HUES48 (cell line): ENCODE results near the gene UBL3.

Experiments
- H3K27ac ChIP-seq: one replicate; pipeline ENCODE4 v1.7.0; 2013; ENCODE audit warnings: low read depth, low read length, inconsistent platforms
- H3K27me3 ChIP-seq: 2 replicates; pipeline ENCODE4 v1.6.1; 2013; ENCODE audit warnings: mild to moderate bottlenecking, low read length; ENCODE audit not compliant: control insufficient read depth, insufficient read depth
- H3K36me3 ChIP-seq: 2 replicates; pipeline ENCODE4 v1.6.1; 2013; ENCODE audit warnings: low read length; ENCODE audit not compliant: control insufficient read depth, insufficient read depth
- H3K4me1 ChIP-seq: 2 replicates; pipeline ENCODE4 v1.6.1; 2013; ENCODE audit warnings: mild to moderate bottlenecking, low read length; ENCODE audit not compliant: control insufficient read depth, insufficient read depth
- H3K4me3 ChIP-seq: 2 replicates; pipeline ENCODE4 v1.5.1; 2013; ENCODE audit warnings: mild to moderate bottlenecking, low read depth, low read length
- H3K9ac ChIP-seq: 2 replicates; pipeline ENCODE4 v1.6.1; 2013; ENCODE audit warnings: mild to moderate bottlenecking, low read depth, low read length, moderate library complexity
- H3K9me3 ChIP-seq: 2 replicates; pipeline ENCODE4 v1.6.1; 2013; ENCODE audit warnings: low read length; ENCODE audit not compliant: control insufficient read depth, insufficient read depth

The UBL3 gene

DNA sequence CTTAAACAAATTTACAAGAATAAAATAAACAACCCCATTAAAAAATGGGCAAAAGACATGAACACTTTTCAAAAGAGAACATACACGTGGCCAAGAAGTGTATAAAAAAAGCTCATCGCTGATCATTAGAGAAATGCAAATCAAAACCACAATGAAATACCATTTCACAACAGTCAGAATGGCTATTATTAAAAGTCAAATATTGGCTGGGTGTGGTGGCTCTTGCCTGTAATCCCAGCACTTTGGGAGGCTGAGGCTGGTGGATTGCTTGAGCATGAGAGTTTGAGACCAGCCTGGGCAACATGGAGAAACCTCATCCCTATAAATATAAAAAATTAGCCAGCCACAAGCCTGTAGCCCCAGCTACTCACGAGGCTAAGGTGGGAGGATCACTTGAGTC is 89.9 kb downstream of the UBL3 start:
- H3K27ac ChIP-seq: no peak overlapping the region

DNA sequence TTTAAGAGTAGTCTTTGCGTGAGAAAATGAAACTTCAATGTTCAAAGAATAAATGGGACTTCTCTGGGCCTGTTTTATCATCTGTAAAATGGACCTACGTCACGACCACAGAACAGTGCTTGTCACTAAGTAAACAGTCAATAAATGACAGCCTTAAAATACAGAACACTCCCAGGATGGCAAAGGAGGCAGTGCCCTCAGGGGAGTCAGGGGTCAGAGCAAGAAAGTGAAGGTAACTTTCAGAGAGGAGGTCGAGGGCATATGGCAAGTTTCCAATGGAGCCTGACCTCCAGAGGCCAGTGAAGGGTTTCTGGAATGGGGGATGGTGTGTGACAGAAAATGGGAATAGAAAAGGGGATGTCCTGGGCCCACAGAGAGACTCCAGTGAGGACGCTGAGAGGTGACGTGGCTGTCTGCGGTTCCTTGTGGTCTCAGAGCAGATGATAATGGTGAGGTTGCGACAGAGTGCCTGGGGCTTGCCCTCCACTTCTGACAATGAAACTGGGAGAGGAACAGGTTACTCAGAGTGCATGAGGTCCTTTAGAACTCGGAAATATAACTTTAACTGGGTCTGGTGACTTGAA is 91.8 kb downstream of the UBL3 start:
- no peaks in the 10 kb centered on the region for H3K36me3 ChIP-seq
- no peak overlapping the region for H3K9ac ChIP-seq
- peaks cover 8% of the 10 kb centered on the region for H3K4me1 ChIP-seq
- H3K4me3 ChIP-seq: no peak overlapping the region
- H3K27ac ChIP-seq: no peak overlapping the region
- no peaks in the 10 kb centered on the region for H3K9me3 ChIP-seq
- H3K27me3 ChIP-seq: no peaks in the 10 kb centered on the region

More for the DNA sequence above, 89.9 kb downstream of the UBL3 start:
- Histone ChIP-seq H3K9me3 (no peaks in the 10 kb centered on the region), H3K4me3 (no peak overlapping the region), H3K27me3 (no peaks in the 10 kb centered on the region), H3K36me3 (no peaks in the 10 kb centered on the region), H3K9ac (no peak overlapping the region), H3K4me1 (no peaks in the 10 kb centered on the region)

DNA sequence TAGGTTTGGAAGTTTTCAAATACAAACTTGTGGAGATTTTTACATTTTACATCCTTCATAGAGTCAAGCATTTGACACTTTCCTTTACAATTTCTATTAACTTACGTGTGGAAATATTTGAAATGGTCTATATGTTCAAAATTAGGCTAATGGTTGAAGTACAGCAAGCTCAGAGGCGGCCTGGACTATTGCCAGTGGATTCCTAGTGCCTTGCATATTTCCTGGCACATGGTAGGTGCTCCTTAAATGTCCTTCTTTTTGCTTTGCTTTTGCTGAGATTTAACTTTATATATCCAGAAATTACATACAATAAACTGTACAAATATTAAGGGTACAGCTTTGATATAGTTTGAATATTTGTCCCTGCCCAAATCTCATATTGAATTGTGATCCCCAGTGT is 93.9 kb downstream of the UBL3 start:
- no peaks in the 10 kb centered on the region for H3K9me3 ChIP-seq
- H3K4me3 ChIP-seq: no peak overlapping the region
- no peak overlapping the region for H3K27ac ChIP-seq
- no peak overlapping the region for H3K9ac ChIP-seq
- peaks cover 11% of the 10 kb centered on the region for H3K4me1 ChIP-seq
- no peaks in the 10 kb centered on the region for H3K36me3 ChIP-seq
- H3K27me3 ChIP-seq: no peaks in the 10 kb centered on the region

DNA sequence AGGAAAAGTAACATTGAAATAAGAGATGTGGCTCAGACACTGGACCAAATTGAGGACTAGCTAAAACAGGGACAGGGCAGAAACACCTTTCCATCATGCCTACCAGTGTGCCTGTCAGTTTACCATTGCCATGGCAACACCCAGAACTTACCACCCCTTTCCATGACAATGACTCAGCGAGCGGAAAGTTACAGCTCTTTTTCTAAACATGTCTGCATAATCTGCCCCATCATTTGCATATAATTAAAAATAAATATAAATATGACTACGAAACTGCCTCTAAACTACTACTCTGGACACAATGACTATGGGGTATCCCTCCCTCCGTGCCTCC is 96.0 kb downstream of the UBL3 start:
- Histone ChIP-seq H3K9ac (no peak overlapping the region), H3K4me3 (no peak overlapping the region), H3K27me3 (no peaks in the 10 kb centered on the region), H3K4me1 (peaks cover 11% of the 10 kb centered on the region), H3K36me3 (no peaks in the 10 kb centered on the region), H3K9me3 (no peaks in the 10 kb centered on the region), H3K27ac (no peak overlapping the region)

DNA sequence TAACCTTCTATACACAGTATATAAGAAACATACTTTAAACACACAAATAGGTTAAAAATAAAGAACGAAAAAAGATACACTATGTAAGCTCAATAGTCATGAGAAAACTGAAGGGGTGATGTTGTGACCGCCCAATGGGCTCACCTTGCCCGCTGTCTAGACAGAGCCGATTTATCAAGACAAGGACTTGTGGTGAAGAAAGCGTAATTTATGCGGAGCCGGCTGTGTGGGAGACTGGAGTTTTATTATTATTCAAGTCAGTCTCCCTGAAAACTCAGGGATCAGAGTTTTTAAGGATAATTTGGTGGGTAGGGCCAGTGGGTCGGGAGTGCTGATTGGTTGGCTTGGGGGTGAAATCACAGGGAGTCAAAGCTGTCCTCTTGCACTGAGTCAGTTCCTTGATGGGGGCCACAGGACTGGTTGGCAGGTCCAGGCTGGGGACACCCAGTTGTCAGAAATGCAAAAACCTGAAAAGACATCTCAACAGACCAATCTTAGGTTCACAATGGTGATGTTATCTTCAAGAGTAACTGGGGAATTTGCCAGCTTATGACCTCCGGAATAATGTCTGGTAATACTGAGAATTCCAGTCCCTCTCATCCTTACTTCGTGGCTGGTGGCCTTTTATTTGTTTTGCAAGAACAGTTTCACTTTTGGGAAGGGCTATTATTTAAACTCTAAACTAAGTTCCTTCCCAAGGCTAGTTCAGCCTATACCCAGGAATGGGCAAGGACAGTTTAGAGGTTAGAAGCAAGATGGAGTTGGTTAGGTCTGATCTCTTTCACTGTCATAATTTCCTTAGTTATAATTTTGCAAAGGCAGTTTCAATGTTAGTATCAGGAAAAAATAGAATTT is 96.6 kb downstream of the UBL3 start:
- H3K36me3 ChIP-seq: no peaks in the 10 kb centered on the region
- no peak overlapping the region for H3K4me3 ChIP-seq
- peaks cover 11% of the 10 kb centered on the region for H3K4me1 ChIP-seq
- H3K27ac ChIP-seq: no peak overlapping the region
- H3K9me3 ChIP-seq: no peaks in the 10 kb centered on the region
- H3K9ac ChIP-seq: no peak overlapping the region
- no peaks in the 10 kb centered on the region for H3K27me3 ChIP-seq

DNA sequence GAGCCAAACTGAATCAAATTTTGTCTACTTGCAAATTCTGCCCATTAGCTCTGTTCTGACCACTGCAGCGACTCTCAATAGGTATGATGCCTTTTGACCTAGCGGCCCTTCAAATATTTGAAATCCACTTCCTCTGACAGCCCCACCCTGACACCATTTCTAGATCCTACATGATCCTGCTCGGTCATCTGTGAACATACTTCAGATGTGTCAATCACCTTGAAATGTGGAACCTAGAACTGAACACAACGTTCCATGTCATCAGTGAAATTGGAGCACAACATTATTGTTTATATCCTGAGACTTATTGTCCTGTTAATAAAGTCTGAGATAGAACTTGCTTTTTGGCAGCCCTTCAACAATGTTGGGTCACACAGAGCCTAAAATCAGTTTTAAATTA is 98.2 kb downstream of the UBL3 start:
- H3K9ac ChIP-seq: no peak overlapping the region
- no peaks in the 10 kb centered on the region for H3K27me3 ChIP-seq
- H3K4me3 ChIP-seq: no peak overlapping the region
- no peaks in the 10 kb centered on the region for H3K9me3 ChIP-seq
- H3K36me3 ChIP-seq: no peaks in the 10 kb centered on the region
- H3K27ac ChIP-seq: no peak overlapping the region
- H3K4me1 ChIP-seq: peaks cover 11% of the 10 kb centered on the region

DNA sequence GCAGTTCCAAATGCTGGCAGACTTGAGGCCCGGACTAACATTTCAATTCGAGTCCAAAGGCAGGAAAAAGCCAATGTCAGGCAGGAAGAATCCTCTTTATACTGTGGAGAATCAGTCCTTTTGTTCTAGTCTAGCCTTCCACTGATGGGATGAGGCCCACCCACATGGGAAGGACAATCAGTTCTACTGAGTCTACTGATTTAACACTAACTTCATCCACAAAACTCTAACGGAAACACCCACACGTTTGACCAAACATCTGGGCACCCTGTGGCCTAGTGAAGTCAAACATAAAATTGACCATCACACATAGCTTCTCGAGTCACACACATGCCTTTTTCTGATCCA is 100.3 kb downstream of the UBL3 start:
- no peaks in the 10 kb centered on the region for H3K9me3 ChIP-seq
- no peaks in the 10 kb centered on the region for H3K27me3 ChIP-seq
- no peak overlapping the region for H3K9ac ChIP-seq
- peaks cover 11% of the 10 kb centered on the region for H3K4me1 ChIP-seq
- no peak overlapping the region for H3K27ac ChIP-seq
- no peak overlapping the region for H3K4me3 ChIP-seq
- H3K36me3 ChIP-seq: no peaks in the 10 kb centered on the region

DNA sequence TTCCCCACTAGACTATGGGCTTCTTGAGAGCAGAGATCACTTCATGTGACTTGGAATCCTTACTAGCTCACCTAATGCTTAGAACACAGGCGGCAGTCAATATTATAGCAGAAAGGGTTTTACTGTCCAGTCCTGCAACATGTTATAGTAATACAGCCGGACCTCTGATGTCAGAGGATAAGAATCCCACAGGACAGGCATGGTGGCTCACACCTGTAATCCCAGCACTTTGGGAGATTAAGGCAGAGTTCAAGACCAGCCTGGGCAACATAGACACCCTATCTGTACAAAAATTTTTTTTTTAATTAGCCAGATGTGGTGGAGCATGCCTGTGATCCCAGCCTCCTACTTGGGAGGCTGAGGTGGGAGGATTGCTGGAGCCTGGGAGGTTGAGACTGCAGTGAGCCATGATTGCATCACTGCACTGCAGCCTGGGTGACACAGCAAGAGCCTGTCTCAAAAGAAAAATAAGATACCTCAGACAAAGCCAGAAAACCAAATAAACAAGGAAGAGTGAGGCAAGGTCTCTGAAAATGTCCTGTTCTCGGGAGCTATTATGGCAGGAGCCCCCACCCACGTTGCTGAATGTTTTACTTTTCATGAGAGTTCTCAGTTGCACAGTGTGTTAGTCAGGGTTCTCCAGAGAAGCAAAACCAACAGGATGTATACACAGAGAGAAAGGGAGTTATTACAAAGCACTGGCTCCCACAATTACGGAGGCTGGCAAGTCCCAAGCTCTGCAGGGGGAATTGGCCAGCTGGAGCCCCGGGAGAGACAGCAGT is 100.8 kb downstream of the UBL3 start:
- H3K9me3 ChIP-seq: no peaks in the 10 kb centered on the region
- H3K4me3 ChIP-seq: no peak overlapping the region
- H3K27me3 ChIP-seq: no peaks in the 10 kb centered on the region
- no peaks in the 10 kb centered on the region for H3K36me3 ChIP-seq
- no peak overlapping the region for H3K9ac ChIP-seq
- peaks cover 11% of the 10 kb centered on the region for H3K4me1 ChIP-seq
- H3K27ac ChIP-seq: no peak overlapping the region

DNA sequence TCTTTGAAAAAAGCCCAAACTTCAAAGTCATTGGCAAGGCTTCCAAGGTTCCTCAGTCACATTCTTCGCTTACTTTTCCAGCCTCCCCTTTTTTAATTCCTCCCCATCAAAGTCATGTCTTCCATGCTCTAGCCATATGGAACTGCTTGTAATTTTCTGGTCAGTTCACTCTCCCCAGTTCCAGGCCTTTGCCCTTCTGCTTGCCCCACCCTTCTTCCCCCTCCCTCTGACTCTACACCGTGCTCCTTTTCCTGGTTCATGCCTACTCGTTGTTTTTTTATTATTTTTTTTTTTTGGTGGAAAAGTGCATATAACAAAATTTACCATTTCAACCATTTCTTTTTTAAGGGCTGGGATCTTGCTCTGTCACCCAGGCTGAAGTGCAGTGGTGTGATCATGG is 102.3 kb downstream of the UBL3 start:
- Histone ChIP-seq H3K27ac (no peak overlapping the region), H3K27me3 (no peaks in the 10 kb centered on the region), H3K36me3 (no peaks in the 10 kb centered on the region), H3K4me1 (no peaks in the 10 kb centered on the region), H3K9ac (no peak overlapping the region), H3K4me3 (no peak overlapping the region), H3K9me3 (no peaks in the 10 kb centered on the region)

DNA sequence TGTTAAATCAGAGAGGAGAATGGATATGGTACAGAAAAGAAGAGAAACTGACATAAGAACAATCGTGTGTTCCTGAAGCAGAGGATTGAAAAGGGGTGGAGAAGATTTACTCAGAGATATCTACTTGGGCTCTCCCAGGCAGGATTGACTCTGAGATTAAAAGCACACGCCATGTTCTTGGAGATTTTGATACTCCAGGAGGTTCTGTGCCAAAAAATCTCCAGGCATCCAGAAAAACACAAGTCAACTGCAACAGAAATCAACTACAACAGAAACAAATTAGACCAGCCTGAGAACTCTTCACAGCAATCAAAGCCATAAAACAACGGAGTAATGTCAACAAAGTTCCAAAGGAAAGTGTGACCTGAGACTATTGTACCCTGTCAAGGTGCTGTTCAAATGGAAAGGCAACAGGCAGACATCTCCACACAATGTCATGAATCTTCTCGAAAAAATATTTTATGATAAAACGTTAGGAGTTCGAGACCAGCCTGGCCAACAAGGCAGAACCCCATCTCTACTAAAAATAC is 104.2 kb downstream of the UBL3 start:
- no peak overlapping the region for H3K9ac ChIP-seq
- H3K9me3 ChIP-seq: no peaks in the 10 kb centered on the region
- no peaks in the 10 kb centered on the region for H3K4me1 ChIP-seq
- no peaks in the 10 kb centered on the region for H3K36me3 ChIP-seq
- H3K4me3 ChIP-seq: no peak overlapping the region
- no peaks in the 10 kb centered on the region for H3K27me3 ChIP-seq
- H3K27ac ChIP-seq: no peak overlapping the region

DNA sequence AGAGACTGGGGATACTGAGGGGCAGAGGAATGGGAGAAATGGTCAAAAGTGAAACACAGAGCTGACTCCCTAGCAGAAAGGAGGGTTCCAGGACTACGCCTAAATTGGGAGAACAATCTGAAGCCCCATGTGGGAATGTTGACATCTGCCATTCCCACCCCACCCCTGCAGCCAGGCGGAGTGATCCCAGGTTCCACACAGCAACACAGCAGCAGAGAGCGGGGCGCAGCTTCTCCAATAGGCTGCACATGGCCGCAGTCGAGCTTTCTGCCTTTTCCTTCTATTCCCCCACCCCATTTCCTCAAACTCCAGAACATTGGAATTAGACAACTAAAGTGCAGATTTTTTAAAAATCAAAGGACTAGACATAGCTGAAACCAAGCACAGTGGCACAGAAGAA is 104.7 kb downstream of the UBL3 start:
- Histone ChIP-seq H3K9ac (no peak overlapping the region), H3K36me3 (no peaks in the 10 kb centered on the region), H3K4me1 (no peaks in the 10 kb centered on the region), H3K27ac (no peak overlapping the region), H3K4me3 (no peak overlapping the region), H3K9me3 (no peaks in the 10 kb centered on the region), H3K27me3 (no peaks in the 10 kb centered on the region)
